H1 (cell line): ENCODE measurements around the gene HEXIM1. TPM values are rescaled to one million over a fixed set of nuclear protein-coding genes. Genes with fewer than 3 reads are reported as not detected.

Experiments
- CTCF ChIA-PET: fragments of 300-600 bp; sonication (Branson Sonifier 250); formaldehyde crosslinking; loops from one replicate; lab custom pipeline; 2021; ENCODE audit not compliant: partially characterized antibody; lab: Charles Lee
- POLR2A ChIA-PET: fragments of 300-600 bp; sonication (Branson Sonifier 250); formaldehyde crosslinking; loops from one replicate; lab custom pipeline; 2021; ENCODE audit warnings: inconsistent platforms; ENCODE audit not compliant: partially characterized antibody; lab: Charles Lee
- DNase-seq, 2 experiments: peaks; one replicate each; pipeline versions ENCODE4 v3.0.0 to v3.0.0-alpha.2; 2010 to 2022; ENCODE audit warnings: low spot score in 2 of 2, low read depth in 1 of 2, mixed read lengths in 1 of 2
- FAIRE-seq: peaks from 2 replicates; lab custom pipeline; 2011; peaks lifted over from hg19 to GRCh38; lab: Jason Lieb, UNC
- H2AFZ ChIP-seq: 2 replicates; pipeline ENCODE4 v1.8.1; 2012; ENCODE audit warnings: low read length, inconsistent platforms
- H2AK5ac ChIP-seq: 2 replicates; pipeline ENCODE4 v1.6.1; 2013; ENCODE audit warnings: low read depth, low read length
- H2BK120ac ChIP-seq: replicated peaks from 2 replicates; pipeline ENCODE3; 2013; ENCODE audit warnings: low read depth, low read length, inconsistent platforms
- H2BK12ac ChIP-seq: 2 replicates; pipeline ENCODE4 v1.6.1; 2013; ENCODE audit warnings: low read depth, low read length
- H2BK15ac ChIP-seq: 2 replicates; pipeline ENCODE4 v1.6.1; 2013; ENCODE audit warnings: low read length
- H2BK20ac ChIP-seq: 2 replicates; pipeline ENCODE4 v1.6.1; 2013; ENCODE audit warnings: low read length
- H2BK5ac ChIP-seq: 2 replicates; pipeline ENCODE4 v1.6.1; 2013; ENCODE audit warnings: low read depth, low read length
- H3K14ac ChIP-seq: 2 replicates; pipeline ENCODE4 v1.6.1; 2013; ENCODE audit warnings: inconsistent platforms; ENCODE audit not compliant: insufficient read length
- H3K18ac ChIP-seq: 2 replicates; pipeline ENCODE4 v1.6.1; 2013; ENCODE audit warnings: low read length; ENCODE audit errors: extremely low read depth
- H3K23ac ChIP-seq: 2 replicates; pipeline ENCODE4 v1.6.1; 2013; ENCODE audit warnings: inconsistent platforms; ENCODE audit not compliant: insufficient read length
- H3K23me2 ChIP-seq: 2 replicates; pipeline ENCODE4 v1.6.1; 2013; ENCODE audit warnings: low read depth, low read length
- H3K27ac ChIP-seq: 2 replicates; pipeline ENCODE4 v1.6.1; 2011; ENCODE audit warnings: low read depth, low read length, inconsistent platforms
- H3K27me3 ChIP-seq, 4 experiments: replicated peaks in 1 of 4; 1 replicate in 1 of 4; 2 replicates in 3 of 4; pipeline versions ENCODE4 v1.6.1 to v1.8.1; 2011 to 2013; ENCODE audit warnings: low read length in 3 of 4, mild to moderate bottlenecking in 3 of 4, inconsistent platforms in 2 of 4, mixed read lengths in 2 of 4, moderate library complexity in 1 of 4; ENCODE audit not compliant: control insufficient read depth in 3 of 4, insufficient read depth in 3 of 4; ENCODE audit errors: extremely low read depth in 1 of 4
- H3K36me3 ChIP-seq, 4 experiments: 2 replicates each; pipeline versions ENCODE4 v1.6.1 to v1.8.1; 2011 to 2013; ENCODE audit warnings: mild to moderate bottlenecking in 4 of 4, low read length in 3 of 4, moderate library complexity in 2 of 4, control low read depth in 1 of 4, inconsistent platforms in 1 of 4; ENCODE audit not compliant: insufficient read depth in 4 of 4, control insufficient read depth in 2 of 4
- H3K4ac ChIP-seq: replicated peaks from 2 replicates; pipeline ENCODE3; 2013; ENCODE audit warnings: low read length, low read depth, mixed read lengths, inconsistent platforms; ENCODE audit not compliant: insufficient read length
- H3K4me1 ChIP-seq, 4 experiments: replicated peaks in 1 of 4; 1 replicate in 1 of 4; 2 replicates in 3 of 4; pipeline versions ENCODE4 v1.6.1 to v1.8.1; 2011 to 2013; ENCODE audit warnings: low read length in 3 of 4, inconsistent platforms in 2 of 4, mixed read lengths in 1 of 4; ENCODE audit not compliant: insufficient read depth in 4 of 4, control insufficient read depth in 3 of 4
- H3K4me2 ChIP-seq, 2 experiments: 2 replicates each; pipeline versions ENCODE4 v1.6.1 to v1.8.1; 2011 to 2013; ENCODE audit warnings: low read depth in 2 of 2, low read length in 2 of 2, control low read depth in 1 of 2, inconsistent platforms in 1 of 2, mild to moderate bottlenecking in 1 of 2; ENCODE audit not compliant: insufficient read depth in 1 of 2
- H3K4me3 ChIP-seq, 4 experiments: fragments of 200-600, 300-600 bp in 1 of 4; sonication (generic), shearing (Covaris generic), sonication (Bioruptor Twin) in 1 of 4; 2 replicates each; pipeline versions ENCODE4 v1.5.1 to v1.8.1; 2011 to 2016; ENCODE audit warnings: low read length in 4 of 4, low read depth in 3 of 4, control low read depth in 2 of 4, inconsistent platforms in 2 of 4, mild to moderate bottlenecking in 2 of 4, mixed read lengths in 1 of 4, moderate library complexity in 1 of 4; ENCODE audit not compliant: insufficient read depth in 2 of 4; ENCODE audit errors: extremely low read depth in 1 of 4
- H3K56ac ChIP-seq: replicated peaks from 2 replicates; pipeline ENCODE3; 2013; ENCODE audit warnings: low read depth, mild to moderate bottlenecking, mixed read lengths, low read length, inconsistent platforms; ENCODE audit not compliant: insufficient read length
- H3K79me1 ChIP-seq: 2 replicates; pipeline ENCODE4 v1.6.1; 2013; ENCODE audit warnings: low read depth, low read length, control low read depth
- H3K79me2 ChIP-seq, 2 experiments: 2 replicates each; pipeline versions ENCODE4 v1.6.1 to v1.8.1; 2012 to 2013; ENCODE audit warnings: low read length in 2 of 2, mild to moderate bottlenecking in 2 of 2, inconsistent platforms in 1 of 2; ENCODE audit not compliant: insufficient read depth in 2 of 2, control insufficient read depth in 1 of 2
- H3K9ac ChIP-seq, 4 experiments: replicated peaks in 1 of 4; 1 replicate in 1 of 4; 2 replicates in 3 of 4; pipeline versions ENCODE4 v1.6.1 to v1.8.1; 2011 to 2013; ENCODE audit warnings: low read depth in 3 of 4, low read length in 3 of 4, control low read depth in 2 of 4, mild to moderate bottlenecking in 2 of 4, moderate library complexity in 2 of 4, inconsistent platforms in 1 of 4; ENCODE audit errors: extremely low read depth in 1 of 4
- H3K9me3 ChIP-seq, 2 experiments: 2 replicates each; pipeline versions ENCODE4 v1.6.1 to v1.8.1; 2012 to 2013; ENCODE audit warnings: mild to moderate bottlenecking in 2 of 2, moderate library complexity in 2 of 2, control low read depth in 1 of 2, inconsistent platforms in 1 of 2, low read depth in 1 of 2, low read length in 1 of 2, mixed read lengths in 1 of 2; ENCODE audit not compliant: insufficient read depth in 2 of 2
- H4K20me1 ChIP-seq, 2 experiments: replicated peaks in 1 of 2; 2 replicates each; pipeline versions ENCODE3 to v1.8.1; 2011 to 2013; ENCODE audit warnings: inconsistent platforms in 2 of 2, low read length in 2 of 2, mild to moderate bottlenecking in 1 of 2; ENCODE audit not compliant: insufficient read depth in 2 of 2, control insufficient read depth in 1 of 2
- H4K5ac ChIP-seq: 2 replicates; pipeline ENCODE4 v1.6.1; 2013; ENCODE audit warnings: low read length, low read depth, mixed read lengths, inconsistent platforms; ENCODE audit not compliant: insufficient read length
- H4K8ac ChIP-seq: 2 replicates; pipeline ENCODE4 v1.8.0; 2013; ENCODE audit warnings: mild to moderate bottlenecking, moderate library complexity, low read length, inconsistent platforms; ENCODE audit not compliant: insufficient read depth; ENCODE audit errors: extremely low read depth
- H4K91ac ChIP-seq: replicated peaks from 2 replicates; pipeline ENCODE3; 2013; ENCODE audit warnings: low read length, mixed read lengths, inconsistent platforms; ENCODE audit not compliant: insufficient read length
- BRCA1 ChIP-seq: IDR thresholded peaks from 2 replicates; pipeline ENCODE4 v1.6.1; 2012; ENCODE audit warnings: low read depth, low read length, improper control_type of control experiment
- CBX8 ChIP-seq: fragments of 300-800, 300-1000 bp; sonication (generic); IDR thresholded peaks from 2 replicates; pipeline ENCODE4 v1.7.1; 2016; ENCODE audit warnings: low read depth, low read length, borderline replicate concordance
- CHD2 ChIP-seq: IDR thresholded peaks from 2 replicates; pipeline ENCODE4 v1.6.1; 2012; ENCODE audit warnings: low read length, improper control_type of control experiment
- EGR1 ChIP-seq: IDR thresholded peaks from 2 replicates; pipeline ENCODE4 v1.6.1; 2011; ENCODE audit warnings: low read depth, low read length, borderline replicate concordance
- POU5F1 ChIP-seq: IDR thresholded peaks from 2 replicates; pipeline ENCODE4 v1.6.1; 2011; ENCODE audit warnings: low read depth, mild to moderate bottlenecking, low read length, moderate library complexity
- RBBP5 ChIP-seq: IDR thresholded peaks from 2 replicates; pipeline ENCODE4 v1.7.1; 2012; ENCODE audit warnings: low read depth, mild to moderate bottlenecking, inconsistent platforms, low read length, moderate library complexity, borderline replicate concordance
- RFX5 ChIP-seq: IDR thresholded peaks from 2 replicates; pipeline ENCODE4 v1.6.1; 2011; ENCODE audit warnings: low read depth, low read length, improper control_type of control experiment, borderline replicate concordance
- TAF7 ChIP-seq: optimal IDR thresholded peaks from 2 replicates; pipeline ENCODE3; 2011; ENCODE audit warnings: low read depth, mild to moderate bottlenecking, inconsistent platforms, low read length, moderate library complexity, borderline replicate concordance
- TBP ChIP-seq: IDR thresholded peaks from 2 replicates; pipeline ENCODE4 v1.6.1; 2011; ENCODE audit warnings: low read depth, low read length, improper control_type of control experiment
- TCF12 ChIP-seq: IDR thresholded peaks from 2 replicates; pipeline ENCODE4 v1.6.1; 2011; ENCODE audit warnings: low read depth, mild to moderate bottlenecking, low read length
- ZNF274 ChIP-seq: IDR thresholded peaks from 2 replicates; pipeline ENCODE4 v1.7.0; 2012; ENCODE audit warnings: low read length, borderline replicate concordance; ENCODE audit errors: extremely low read depth
- WGBS, 2 experiments: shearing (Covaris generic) in 1 of 2; methylation state at CpG; one replicate each; pipeline versions ENCODE4 v1.1.6 to v1.1.7; 2013 to 2015; ENCODE audit warnings: low lambda C conversion rate in 2 of 2, mixed read lengths in 2 of 2, inconsistent platforms in 1 of 2, low coverage in 1 of 2, missing lambda C conversion rate in 1 of 2; ENCODE audit not compliant: insufficient replicate concordance in 2 of 2, insufficient coverage in 1 of 2, insufficient read length in 1 of 2; ENCODE audit errors: extremely low coverage in 1 of 2, missing lambda C conversion rate in 1 of 2; 5-methylcytosine and 5-hydroxymethylcytosine counted together
- polyA plus RNA-seq, 7 experiments: library from polyadenylated mRNA; depleted of rRNA in 3 of 7; stranded (reverse) in 5 of 7; unstranded in 2 of 7; fragments of >200 nt in 5 of 7; fragments of 200-250 nt in 2 of 7; gene quantifications; 1 replicate in 5 of 7; 2 replicates in 1 of 7; 4 replicates in 1 of 7; pipeline versions ENCODE4 v1.2.1 to v1.2.3, GENCODE V29; 2011 to 2013; ENCODE audit warnings: missing spikeins in 2 of 7, mixed read lengths in 2 of 7
- total RNA-seq: library from RNA; stranded (reverse); fragmentation: NEBNext Ultra II Directional; extraction: Animal tissue kit (Norgen Biotek cat#: 25700); gene quantifications from 2 replicates; pipeline ENCODE4 v1.2.1, GENCODE V29; 2021
- TF ChIP-seq, protein P1 (sequence below): IDR thresholded peaks from 2 replicates; pipeline ENCODE4 v1.6.1; 2012; ENCODE audit warnings: inconsistent platforms

HEXIM1 gene
- total and polyA plus RNA-seq, 2 of the 8 experiments (the other 6 are each of a cell fraction or from before 2014, with no cell fraction given): 9.1 to 38.3 TPM

DNA sequence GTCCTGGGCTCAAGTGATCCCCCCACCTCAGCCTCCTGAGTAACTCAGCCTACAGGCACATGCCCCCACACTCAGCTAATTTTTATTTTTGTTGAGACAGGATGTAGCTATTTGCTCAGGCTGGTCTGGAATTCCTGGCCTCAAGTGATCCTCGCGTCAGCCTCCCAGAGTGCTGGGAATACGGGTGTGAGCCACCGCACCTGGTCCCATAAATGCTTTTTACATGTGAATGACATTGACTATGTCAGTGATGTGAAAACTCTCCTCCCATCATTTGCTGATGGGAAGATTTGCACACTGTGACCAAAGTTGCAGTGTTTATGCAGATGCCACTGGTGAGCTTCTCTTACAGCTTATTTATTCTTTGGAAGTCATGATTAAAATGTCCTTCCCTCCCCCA is 30.9 kb upstream of the HEXIM1 start:
- H3K23ac ChIP-seq: no peak overlapping the region
- peaks cover 0 to 2% of the 10 kb centered on the region in 2 experiments for H4K20me1 ChIP-seq
- WGBS, 2 experiments: 88% methylated on average over 4 of the region's 4 CpGs; no CpG with 5 or more reads in 1 of the 2 experiments
- no peaks in the 10 kb centered on the region for H3K79me2 ChIP-seq
- DNase-seq (no peak), FAIRE-seq (no peak)
- H3K4ac ChIP-seq: no peak overlapping the region
- ChIA-PET CTCF (interaction anchor here (0.8 to 4.7 kb wide), 7 partner anchors 12 to 102 kb away, joined by 3 to 50 read pairs (median 4); partner anchors contain the start of genes ACBD4 and PLCD3), POLR2A (interaction anchor here (0.7 to 1.8 kb wide), 4 partner anchors 9 to 43 kb away, joined by 3 to 10 read pairs (median 6); partner anchors contain the start of gene HEXIM1)
- no peaks in the 10 kb centered on the region for H3K9me3 ChIP-seq
- no peak overlapping the region for H4K91ac ChIP-seq
- H3K79me1 ChIP-seq: no peaks in the 10 kb centered on the region
- no peak overlapping the region for H3K27ac ChIP-seq
- H4K5ac ChIP-seq: no peak overlapping the region
- H3K4me2 ChIP-seq: no peak overlapping the region
- no peak overlapping the region for H3K4me3 ChIP-seq
- H2BK5ac ChIP-seq: no peak overlapping the region
- H3K14ac ChIP-seq: no peak overlapping the region
- H3K36me3 ChIP-seq: no peaks in the 10 kb centered on the region
- H3K56ac ChIP-seq: no peak overlapping the region
- no peak overlapping the region for H4K8ac ChIP-seq
- no peak overlapping the region for H2AFZ ChIP-seq
- no peak overlapping the region for H3K9ac ChIP-seq
- H2BK12ac ChIP-seq: no peak overlapping the region
- H3K23me2 ChIP-seq: no peaks in the 10 kb centered on the region
- no peak overlapping the region for H2BK120ac ChIP-seq
- H2AK5ac ChIP-seq: no peak overlapping the region
- peaks cover 0 to 9% (median 5%) of the 10 kb centered on the region in 4 experiments; a peak in 3 of 7 replicates for H3K4me1 ChIP-seq
- no peak overlapping the region for H2BK20ac ChIP-seq
- no peak overlapping the region for H2BK15ac ChIP-seq
- H3K18ac ChIP-seq: no peak overlapping the region
- no peaks in the 10 kb centered on the region for H3K27me3 ChIP-seq
- TF ChIP-seq CBX8 (no peak), EGR1 (no peak), POU5F1 (no peak), TBP (no peak), ZNF274 (no peak), RBBP5 (no peak), RFX5 (no peak), TCF12 (no peak), CHD2 (no peak), BRCA1 (no peak), TAF7 (no peak)
- TF ChIP-seq, protein P1, sequence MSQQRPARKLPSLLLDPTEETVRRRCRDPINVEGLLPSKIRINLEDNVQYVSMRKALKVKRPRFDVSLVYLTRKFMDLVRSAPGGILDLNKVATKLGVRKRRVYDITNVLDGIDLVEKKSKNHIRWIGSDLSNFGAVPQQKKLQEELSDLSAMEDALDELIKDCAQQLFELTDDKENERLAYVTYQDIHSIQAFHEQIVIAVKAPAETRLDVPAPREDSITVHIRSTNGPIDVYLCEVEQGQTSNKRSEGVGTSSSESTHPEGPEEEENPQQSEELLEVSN: no peak
